ENCODE results near the gene OPN4.
A peak's percentile ranks its signal among the peaks of the same experiment; 100 is the strongest.

Gene OPN4

DNA sequence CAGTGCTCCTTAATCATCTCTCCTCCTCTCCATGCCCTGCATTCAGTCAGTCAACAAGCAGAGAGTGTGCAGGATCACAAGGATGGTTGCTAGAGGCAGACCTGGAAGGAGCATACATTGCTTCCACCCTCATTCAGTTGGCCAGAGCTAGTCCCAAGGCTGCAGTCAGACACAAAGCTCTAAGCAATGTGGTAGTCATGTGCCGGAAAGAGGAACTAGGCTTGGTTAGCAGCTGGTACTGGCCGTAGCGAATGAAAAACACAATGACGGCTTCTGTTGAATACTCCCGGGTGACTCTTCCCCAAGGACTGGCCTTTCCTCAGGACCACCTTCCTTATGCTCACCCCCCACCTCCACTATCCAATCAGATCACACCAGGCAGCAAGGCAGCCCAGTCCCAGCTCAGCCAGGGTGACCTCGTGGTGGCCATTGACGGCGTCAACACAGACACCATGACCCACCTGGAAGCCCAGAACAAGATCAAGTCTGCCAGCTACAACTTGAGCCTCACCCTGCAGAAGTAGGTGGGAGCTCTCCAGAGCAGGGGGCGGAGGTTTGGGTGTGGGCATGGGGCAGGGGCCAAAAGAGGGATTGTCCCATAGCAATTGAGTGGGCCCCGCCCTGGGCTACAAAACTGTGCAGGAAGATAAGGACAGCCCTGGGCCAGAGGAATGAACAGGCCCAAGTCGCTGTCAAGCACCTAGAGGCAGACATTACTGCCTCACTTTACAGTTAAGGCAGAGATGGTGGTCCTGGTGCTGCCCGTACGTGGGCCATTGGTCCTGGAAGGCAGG, 24.8 kb downstream of the OPN4 start:
- no peak for DNase-seq (ENCODE audit: low read depth)
- TF ChIP-seq, protein P1, sequence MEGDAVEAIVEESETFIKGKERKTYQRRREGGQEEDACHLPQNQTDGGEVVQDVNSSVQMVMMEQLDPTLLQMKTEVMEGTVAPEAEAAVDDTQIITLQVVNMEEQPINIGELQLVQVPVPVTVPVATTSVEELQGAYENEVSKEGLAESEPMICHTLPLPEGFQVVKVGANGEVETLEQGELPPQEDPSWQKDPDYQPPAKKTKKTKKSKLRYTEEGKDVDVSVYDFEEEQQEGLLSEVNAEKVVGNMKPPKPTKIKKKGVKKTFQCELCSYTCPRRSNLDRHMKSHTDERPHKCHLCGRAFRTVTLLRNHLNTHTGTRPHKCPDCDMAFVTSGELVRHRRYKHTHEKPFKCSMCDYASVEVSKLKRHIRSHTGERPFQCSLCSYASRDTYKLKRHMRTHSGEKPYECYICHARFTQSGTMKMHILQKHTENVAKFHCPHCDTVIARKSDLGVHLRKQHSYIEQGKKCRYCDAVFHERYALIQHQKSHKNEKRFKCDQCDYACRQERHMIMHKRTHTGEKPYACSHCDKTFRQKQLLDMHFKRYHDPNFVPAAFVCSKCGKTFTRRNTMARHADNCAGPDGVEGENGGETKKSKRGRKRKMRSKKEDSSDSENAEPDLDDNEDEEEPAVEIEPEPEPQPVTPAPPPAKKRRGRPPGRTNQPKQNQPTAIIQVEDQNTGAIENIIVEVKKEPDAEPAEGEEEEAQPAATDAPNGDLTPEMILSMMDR (conservative IDR thresholded peaks at IDR 0.05; ENCODE audit: low read depth, low read length): no peak

DNA sequence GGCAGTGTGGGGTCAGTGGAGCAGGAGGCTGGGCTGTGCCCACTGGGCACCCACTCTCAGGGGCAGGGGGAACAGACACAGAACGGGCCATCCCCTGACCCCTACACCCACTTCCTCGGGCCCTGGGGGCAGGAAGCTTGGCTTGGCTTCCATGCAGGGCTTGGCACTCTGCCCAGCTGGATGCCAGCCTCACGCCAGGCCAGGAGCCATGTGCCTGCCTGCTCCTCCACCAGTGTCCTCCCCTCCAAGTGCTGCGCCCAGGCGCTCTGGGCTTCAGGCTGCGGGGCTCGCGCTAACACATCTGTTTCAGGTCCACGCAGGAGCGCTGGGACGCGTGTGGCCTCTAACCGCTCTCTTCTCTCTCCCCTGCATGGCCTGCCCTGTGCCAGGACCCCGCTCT, 26.7 kb downstream of the OPN4 start:
- TF ChIP-seq, protein P1 (conservative IDR thresholded peaks at IDR 0.05; ENCODE audit: low read depth, low read length): no peak
- no peak overlapping the region for H3K4me3 ChIP-seq (ENCODE audit: low read depth, low read length)
- no peak for DNase-seq (ENCODE audit: low read depth)

More for the DNA sequence above, 24.8 kb downstream of the OPN4 start:
- no peak overlapping the region for H3K4me3 ChIP-seq (ENCODE audit: low read depth, low read length)

DNA sequence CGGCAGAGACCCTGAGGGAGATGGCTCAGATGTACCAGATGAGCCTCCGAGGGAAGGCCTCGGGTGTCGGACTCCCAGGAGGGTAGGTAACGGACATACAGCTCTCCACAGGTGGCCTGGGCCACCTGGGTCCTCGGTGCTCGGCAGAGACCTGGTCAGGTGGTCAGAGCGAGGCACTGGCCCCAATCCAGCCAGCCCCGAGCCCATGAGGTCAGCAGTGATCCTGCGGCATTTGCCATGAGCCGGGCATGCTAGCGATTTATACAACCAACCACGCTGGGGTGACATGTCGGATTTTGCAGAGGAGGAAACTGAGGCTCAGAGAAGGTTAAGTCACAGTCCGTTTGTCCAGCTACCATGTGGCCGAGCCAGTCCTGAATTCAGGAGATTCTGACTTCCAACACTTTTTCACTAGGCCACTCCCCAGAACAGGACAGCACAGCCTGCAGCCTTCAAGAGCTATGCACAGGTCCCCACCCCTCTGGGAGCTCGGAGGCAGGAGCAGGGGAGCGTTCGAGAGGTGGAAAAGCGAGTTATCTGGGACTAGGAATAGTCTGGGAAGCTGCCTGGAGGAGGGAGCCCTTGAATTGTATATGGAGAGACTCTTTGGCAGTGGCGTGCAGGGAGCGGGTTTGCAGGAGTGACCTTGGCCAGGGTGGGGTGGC, 27.5 kb downstream of the OPN4 start:
- no peak for DNase-seq (ENCODE audit: low read depth)
- no peak overlapping the region for H3K4me3 ChIP-seq (ENCODE audit: low read depth, low read length)
- TF ChIP-seq, protein P1 (conservative IDR thresholded peaks at IDR 0.05; ENCODE audit: low read depth, low read length): no peak

DNA sequence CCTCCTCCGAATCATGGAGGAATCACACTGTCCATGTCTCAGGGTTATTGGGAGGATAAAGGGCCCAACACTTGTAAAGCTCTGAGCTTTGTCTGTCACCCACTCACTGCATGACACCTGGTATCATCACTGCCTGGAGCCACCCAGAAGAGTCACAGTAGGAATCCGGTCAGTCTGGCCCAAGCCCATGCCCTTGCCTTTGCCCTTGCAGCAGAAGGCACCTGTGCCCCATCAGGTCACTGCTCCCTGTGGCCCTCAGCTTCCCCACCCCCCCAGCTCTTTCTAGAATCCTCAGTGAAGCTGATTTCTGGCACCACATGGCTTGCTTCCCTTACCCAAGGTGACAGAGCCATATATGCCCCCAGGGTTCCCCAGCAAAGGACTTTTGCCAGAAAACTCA, 28.3 kb downstream of the OPN4 start:
- TF ChIP-seq, protein P1 (conservative IDR thresholded peaks at IDR 0.05; ENCODE audit: low read depth, low read length): no peak
- DNase-seq (ENCODE audit: low read depth): no peak
- H3K4me3 ChIP-seq (ENCODE audit: low read depth, low read length): no peak overlapping the region

DNA sequence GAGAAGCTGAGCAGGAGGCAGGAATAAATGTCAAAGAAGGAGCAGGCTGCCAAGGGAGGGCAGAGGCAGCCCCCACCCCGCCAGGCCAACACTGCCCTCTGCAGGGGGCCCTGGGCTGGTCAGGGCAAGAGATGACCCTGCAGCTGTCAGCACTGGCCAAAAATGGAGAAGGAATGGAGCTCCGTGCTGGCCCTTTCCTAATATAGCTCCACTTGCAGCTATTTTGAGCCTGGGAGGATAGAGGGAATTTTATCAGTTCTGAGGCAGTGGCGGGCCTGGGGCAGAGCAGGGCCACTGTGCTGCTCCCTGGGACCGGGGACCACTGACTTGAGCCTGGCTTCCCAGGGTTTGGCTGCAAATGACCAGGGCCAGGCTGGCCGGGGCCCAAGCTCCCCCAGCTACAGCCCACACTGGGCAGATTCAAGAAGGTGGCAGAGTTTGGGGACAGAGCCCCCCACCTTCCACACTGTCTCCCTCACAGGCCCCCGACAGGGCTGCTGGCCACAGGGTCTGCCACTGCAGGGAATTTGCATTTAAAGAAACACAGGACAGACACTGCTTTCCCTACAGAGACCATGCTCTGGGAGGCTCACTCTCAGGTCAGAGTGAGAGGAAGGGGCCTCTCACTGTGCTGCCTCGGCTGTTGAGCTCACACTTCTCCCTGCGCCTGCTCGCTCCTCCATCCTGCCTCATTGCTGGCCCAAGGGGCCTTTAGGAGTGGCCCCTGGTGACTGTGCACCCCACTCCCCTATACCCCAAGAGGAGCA, 30.2 kb downstream of the OPN4 start:
- peak; percentile 25 for DNase-seq (ENCODE audit: low read depth)
- H3K4me3 ChIP-seq (ENCODE audit: low read depth, low read length): no peak overlapping the region
- TF ChIP-seq, protein P1 (conservative IDR thresholded peaks at IDR 0.05; ENCODE audit: low read depth, low read length): peak; percentile 50

DNA sequence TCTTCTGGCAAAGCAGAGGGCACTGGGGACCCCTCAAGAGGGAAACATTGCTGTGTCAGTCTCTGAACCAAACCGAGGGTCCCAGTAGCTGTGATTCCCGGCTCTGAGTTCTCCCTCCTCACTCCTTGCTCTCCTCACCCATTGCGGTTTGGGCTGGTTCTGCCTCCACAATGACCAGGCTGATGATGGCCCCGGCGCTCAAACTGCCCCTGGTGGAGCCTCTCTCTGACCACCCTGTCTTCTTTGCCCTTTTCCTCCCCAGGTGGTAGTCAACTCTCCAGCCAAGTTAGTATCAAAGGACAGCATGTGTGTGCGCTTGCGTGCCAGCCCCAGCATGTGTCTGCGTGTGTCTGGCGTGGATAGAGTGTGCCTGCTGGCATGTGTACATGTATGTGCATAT, 31.1 kb downstream of the OPN4 start:
- DNase-seq (ENCODE audit: low read depth): no peak
- no peak overlapping the region for H3K4me3 ChIP-seq (ENCODE audit: low read depth, low read length)
- TF ChIP-seq, protein P1 (conservative IDR thresholded peaks at IDR 0.05; ENCODE audit: low read depth, low read length): no peak
